Upper lobe of left lung (tissue), 6 donors: ENCODE results near the gene ERRFI1. TPM values are rescaled to one million over a fixed set of nuclear protein-coding genes. Genes with fewer than 3 reads are reported as not detected.

ENCODE experiments used
- ATAC-seq, 2 donors: fragments of 200-7000 bp; cut with Tn5 transposase; one replicate each; pipeline ENCODE4 v1.9.1; 2022; ENCODE audit warnings: mild to moderate bottlenecking in 2 of 2, moderate library complexity in 2 of 2; ENCODE audit not compliant: low FRiP score in 2 of 2
- DNase-seq, 2 donors: peaks; one replicate each; pipeline ENCODE4 v3.0.0-alpha.2; 2019 to 2020
- H3K27ac ChIP-seq, 4 donors: fragments of 200-600 bp; sonication (generic); one replicate each; pipeline ENCODE4 v1.5.1; 2016 to 2019
- H3K27me3 ChIP-seq, 4 donors: fragments of 200-600 bp; sonication (generic); one replicate each; pipeline ENCODE4 v1.5.1; 2017 to 2019
- H3K36me3 ChIP-seq, 4 donors: fragments of 200-600 bp; sonication (generic); one replicate each; pipeline ENCODE4 v1.5.1; 2016 to 2019
- H3K4me1 ChIP-seq, 4 donors: fragments of 200-600 bp; sonication (generic); one replicate each; pipeline ENCODE4 v1.5.1; 2018 to 2019
- H3K4me3 ChIP-seq, 4 donors: fragments of 200-600 bp; sonication (generic); one replicate each; pipeline ENCODE4 v1.5.1; 2017 to 2019; ENCODE audit warnings: mild to moderate bottlenecking in 2 of 4, moderate library complexity in 1 of 4
- H3K9me3 ChIP-seq, 4 donors: fragments of 200-600 bp; sonication (generic); one replicate each; pipeline ENCODE4 v1.5.1; 2018 to 2019
- CTCF ChIP-seq, 6 experiments: fragments of 450-650 bp in 4 of 6; fragments of 200-600 bp in 2 of 6; sonication (generic) in 2 of 6; IDR thresholded peaks; one replicate each; pipeline ENCODE4 v1.5.1; 2016 to 2019; ENCODE audit warnings: antibody characterized with exemption in 6 of 6
- EP300 ChIP-seq, 4 donors: sonication (generic); formaldehyde crosslinking; IDR thresholded peaks; one replicate each; pipeline ENCODE4 v1.5.1; 2017; ENCODE audit warnings: antibody characterized with exemption in 4 of 4, control low read depth in 2 of 4
- POLR2A ChIP-seq, 4 donors: fragments of 450-650 bp; IDR thresholded peaks; one replicate each; pipeline ENCODE4 v1.5.1; 2016 to 2017; ENCODE audit warnings: antibody characterized with exemption in 4 of 4, mild to moderate bottlenecking in 2 of 4
- POLR2AphosphoS5 ChIP-seq, 2 donors: sonication (generic); formaldehyde crosslinking; IDR thresholded peaks; one replicate each; pipeline ENCODE4 v1.5.1; 2017; ENCODE audit warnings: antibody characterized with exemption in 2 of 2
- WGBS, 2 donors: methylation state at CpG; one replicate each; pipeline ENCODE4 v1.1.5; 2017 to 2018; 5-methylcytosine and 5-hydroxymethylcytosine counted together
- total RNA-seq, 6 donors: library from RNA; depleted of rRNA in 4 of 6; stranded (reverse); fragments of >200 nt in 4 of 6; gene quantifications; one replicate each; pipeline versions ENCODE4 v1.1.0 to v1.2.1, GENCODE V29; 2016 to 2021
- donor health status: DM: no; HTN: no; CAD: no; lungs with moderate emphysema.
- donor health status: DM: no; HTN: yes; CAD: no; lungs with severe emphysema.

The ERRFI1 gene
- total RNA-seq, 6 donors from 2014 or later: 30.4 to 164 (median 84.6) TPM

- 94 to 100% methylated on average over 2 of the region's 2 CpGs for WGBS, 2 donors
- Histone ChIP-seq H3K9me3 (no peaks in the 10 kb centered on the region), H3K4me3 (no peak overlapping the region), H3K36me3 (peaks cover 7 to 75% (median 48%) of the 10 kb centered on the region in 4 donors), H3K4me1 (peaks cover 0 to 3% (median 0%) of the 10 kb centered on the region in 4 donors), H3K27ac (no peak overlapping the region), H3K27me3 (no peaks in the 10 kb centered on the region)
- DNase-seq (no peak), ATAC-seq (no peak)
- no peak for TF ChIP-seq CTCF (IDR thresholded peaks at IDR 0.05)
- TF ChIP-seq POLR2AphosphoS5 (IDR thresholded peaks at IDR 0.05): no peak
- TF ChIP-seq EP300 (IDR thresholded peaks at IDR 0.05): no peak
- no peak for TF ChIP-seq POLR2A (IDR thresholded peaks at IDR 0.05)
Observed at GRCh38 chr1:7973086-7973485, 53.0 kb downstream of the ERRFI1 start.

- ATAC-seq (no peak), DNase-seq (no peak)
- no peaks in the 10 kb centered on the region for H3K9me3 ChIP-seq
- 96% methylated on average over 5 of the region's 5 CpGs for WGBS, 2 donors
- peaks cover 0 to 10% (median 0%) of the 10 kb centered on the region in 4 donors for H3K4me1 ChIP-seq
- H3K36me3 ChIP-seq: peaks cover 7 to 71% (median 46%) of the 10 kb centered on the region in 4 donors
- TF ChIP-seq CTCF (IDR thresholded peaks at IDR 0.05) (no peak), POLR2A (IDR thresholded peaks at IDR 0.05) (no peak), EP300 (IDR thresholded peaks at IDR 0.05) (no peak), POLR2AphosphoS5 (IDR thresholded peaks at IDR 0.05) (no peak)
- no peak overlapping the region for H3K4me3 ChIP-seq
- no peak overlapping the region for H3K27ac ChIP-seq
- no peaks in the 10 kb centered on the region for H3K27me3 ChIP-seq
Observed at GRCh38 chr1:7972285-7972684, 53.8 kb downstream of the ERRFI1 start.

- H3K27me3 ChIP-seq: no peaks in the 10 kb centered on the region
- no peak for TF ChIP-seq POLR2A (IDR thresholded peaks at IDR 0.05)
- no peak for TF ChIP-seq CTCF (IDR thresholded peaks at IDR 0.05)
- TF ChIP-seq POLR2AphosphoS5 (IDR thresholded peaks at IDR 0.05): no peak
- no peak for TF ChIP-seq EP300 (IDR thresholded peaks at IDR 0.05)
- no peak overlapping the region for H3K27ac ChIP-seq
Observed at GRCh38 chr1:7971024-7971423, 55.1 kb downstream of the ERRFI1 start.

GRCh38 chr1:7970246-7970645 is 55.9 kb downstream of the ERRFI1 start:
- H3K27ac ChIP-seq: no peak overlapping the region
- peaks cover 12 to 76% (median 57%) of the 10 kb centered on the region in 4 donors for H3K36me3 ChIP-seq
- ATAC-seq: no peak

More at GRCh38 chr1:7971024-7971423, 55.1 kb downstream of the ERRFI1 start:
- Histone ChIP-seq H3K4me1 (peaks cover 0 to 20% (median 6%) of the 10 kb centered on the region in 4 donors), H3K9me3 (no peaks in the 10 kb centered on the region), H3K4me3 (no peak overlapping the region), H3K36me3 (peaks cover 8 to 70% (median 50%) of the 10 kb centered on the region in 4 donors)
- ATAC-seq: no peak
- 87 to 90% methylated on average over 6 of the region's 6 CpGs for WGBS, 2 donors
- DNase-seq: no peak

More at GRCh38 chr1:7970246-7970645, 55.9 kb downstream of the ERRFI1 start:
- no peak for DNase-seq
- no peak overlapping the region for H3K4me3 ChIP-seq
- WGBS, 2 donors: 77 to 79% methylated on average over 2 of the region's 2 CpGs
- H3K9me3 ChIP-seq: no peaks in the 10 kb centered on the region
- TF ChIP-seq CTCF (IDR thresholded peaks at IDR 0.05): no peak
- no peak for TF ChIP-seq POLR2A (IDR thresholded peaks at IDR 0.05)
- no peak for TF ChIP-seq POLR2AphosphoS5 (IDR thresholded peaks at IDR 0.05)
- TF ChIP-seq EP300 (IDR thresholded peaks at IDR 0.05): no peak
- H3K4me1 ChIP-seq: peaks cover 0 to 21% (median 8%) of the 10 kb centered on the region in 4 donors
- no peaks in the 10 kb centered on the region for H3K27me3 ChIP-seq
